Large intestine (tissue), 3 donors: ENCODE measurements around the gene PTGIS. TPM values are rescaled to one million over a fixed set of nuclear protein-coding genes. Genes with fewer than 3 reads are reported as not detected.

Experiments used
- DNase-seq, 2 donors: peaks; one replicate each; pipeline versions ENCODE4 v3.0.0 to v3.0.0-alpha.2; 2013
- H3K27ac ChIP-seq: one replicate; pipeline ENCODE4 v1.5.1; 2013; ENCODE audit warnings: low read length
- H3K27me3 ChIP-seq: 2 replicates; pipeline ENCODE4 v1.6.1; 2013; ENCODE audit warnings: low read length; ENCODE audit not compliant: control insufficient read depth, insufficient read depth
- H3K36me3 ChIP-seq: 2 replicates; pipeline ENCODE4 v1.6.1; 2013; ENCODE audit warnings: low read length; ENCODE audit not compliant: control insufficient read depth, insufficient read depth
- H3K4me1 ChIP-seq: one replicate; pipeline ENCODE4 v1.6.1; 2013; ENCODE audit warnings: low read length; ENCODE audit not compliant: control insufficient read depth, insufficient read depth
- H3K4me3 ChIP-seq: one replicate; pipeline ENCODE4 v1.5.1; 2013; ENCODE audit warnings: low read length
- H3K9me3 ChIP-seq: one replicate; pipeline ENCODE4 v1.6.1; 2013; ENCODE audit warnings: mild to moderate bottlenecking, low read depth, low read length, moderate library complexity; ENCODE audit not compliant: control insufficient read depth
- WGBS: methylation state at CpG from one replicate; pipeline ENCODE4 v1.1.5; 2013; ENCODE audit warnings: low lambda C conversion rate; ENCODE audit not compliant: insufficient coverage; 5-methylcytosine and 5-hydroxymethylcytosine counted together
- polyA plus RNA-seq: library from polyadenylated mRNA; unstranded; fragments of 120-200 nt; gene quantifications from one replicate; pipeline ENCODE4 v1.2.1, GENCODE V29; 2013

Gene PTGIS
- polyA plus RNA-seq, 1 donor = 13.5 TPM

DNA sequence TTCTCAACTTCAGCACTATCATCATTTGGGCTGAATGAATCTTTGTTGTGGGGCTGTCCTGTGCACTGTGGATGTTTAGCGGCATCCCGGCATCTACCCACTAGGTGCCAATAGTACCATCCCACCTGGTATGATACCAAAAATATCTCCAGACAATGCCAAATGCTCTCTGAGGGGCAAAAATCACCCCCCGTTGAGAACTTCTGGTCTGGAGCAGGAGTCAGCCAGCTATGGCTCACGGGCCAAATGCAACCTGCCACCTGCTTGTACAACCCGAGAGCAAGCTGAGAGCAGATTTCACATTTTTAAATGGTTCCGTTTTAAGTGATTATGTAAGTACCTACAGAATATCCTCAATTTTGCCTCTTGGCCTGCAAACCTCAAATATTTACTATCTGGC is 112.2 kb downstream of the PTGIS start:
- Histone ChIP-seq H3K4me1 (no peaks in the 10 kb centered on the region), H3K36me3 (no peaks in the 10 kb centered on the region), H3K27me3 (peaks cover 10% of the 10 kb centered on the region), H3K27ac (no peak overlapping the region), H3K4me3 (no peak overlapping the region), H3K9me3 (no peaks in the 10 kb centered on the region)
- WGBS = 80% methylated on average over 2 of the region's 6 CpGs
- DNase-seq = no peak

Other genes with a start within 250 kb of the PTGIS start
- gene KCNB1, start 85.5 kb downstream of the PTGIS start, polyA plus RNA-seq = 2.4 TPM
- 51.2 TPM for gene B4GALT5, start 145.7 kb upstream of the PTGIS start, polyA plus RNA-seq
- 11.3 TPM for gene SLC9A8, start 244.7 kb upstream of the PTGIS start, polyA plus RNA-seq